Smooth muscle cell (in vitro differentiated cells): Measurements from ENCODE around the gene SYMPK. TPM values are rescaled to one million over a fixed set of nuclear protein-coding genes. Genes with fewer than 3 reads are reported as not detected.
"Not testable (repeated sequence)": the region's sequence is repeated elsewhere in the genome, so short reads cannot be mapped to it uniquely, and the experiment has no call there.

Experiments used
- DNase-seq: peaks from one replicate; lab custom pipeline; 2025; ENCODE audit not compliant: unreplicated experiment; lab: John Stamatoyannopoulos, UW
- H2AFZ ChIP-seq: fragments of 200-600 bp; sonication (generic); 2 replicates; pipeline ENCODE4 v1.6.0; 2016; ENCODE audit warnings: antibody characterized with exemption, low read depth, mild to moderate bottlenecking
- H3F3A ChIP-seq: fragments of 200-600 bp; sonication (generic); 2 replicates; pipeline ENCODE4 v1.6.0; 2017; ENCODE audit warnings: antibody characterized with exemption, low read depth
- H3K27ac ChIP-seq: fragments of 200-600 bp; sonication (generic); 2 replicates; pipeline ENCODE4 v1.5.1; 2016; ENCODE audit warnings: low read depth, mild to moderate bottlenecking
- H3K27me3 ChIP-seq: fragments of 200-600 bp; sonication (generic); 2 replicates; pipeline ENCODE4 v1.6.1; 2016; ENCODE audit warnings: low read depth, mild to moderate bottlenecking
- H3K36me3 ChIP-seq: fragments of 200-600 bp; sonication (generic); 2 replicates; pipeline ENCODE4 v1.5.1; 2016; ENCODE audit warnings: low read depth
- H3K4me1 ChIP-seq: fragments of 200-600 bp; sonication (generic); 2 replicates; pipeline ENCODE4 v1.5.1; 2016; ENCODE audit warnings: low read depth
- H3K4me2 ChIP-seq: fragments of 200-600 bp; sonication (generic); 2 replicates; pipeline ENCODE4 v1.6.0; 2016; ENCODE audit warnings: mild to moderate bottlenecking
- H3K4me3 ChIP-seq: fragments of 200-600 bp; sonication (generic); 2 replicates; pipeline ENCODE4 v1.5.1; 2016; ENCODE audit warnings: mild to moderate bottlenecking
- H3K79me2 ChIP-seq: fragments of 200-600 bp; sonication (generic); 2 replicates; pipeline ENCODE4 v1.6.0; 2016; ENCODE audit warnings: low read depth, mild to moderate bottlenecking
- H3K9ac ChIP-seq: fragments of 200-600 bp; sonication (generic); 2 replicates; pipeline ENCODE4 v1.6.0; 2016; ENCODE audit warnings: low read depth
- H3K9me3 ChIP-seq: fragments of 200-600 bp; sonication (generic); replicated peaks from 2 replicates; pipeline ENCODE4 v1.5.1; 2016; ENCODE audit warnings: low read depth
- H4K20me1 ChIP-seq: fragments of 200-600 bp; sonication (generic); 2 replicates; pipeline ENCODE4 v1.6.0; 2016; ENCODE audit warnings: low read depth
- CTCF ChIP-seq: fragments of 200-600 bp; sonication (generic); IDR thresholded peaks from 2 replicates; pipeline ENCODE4 v1.5.1; 2017; ENCODE audit warnings: borderline replicate concordance, mild to moderate bottlenecking, antibody characterized with exemption; ENCODE audit not compliant: insufficient read depth, poor library complexity, severe bottlenecking
- WGBS: methylation state at CpG from one replicate; pipeline ENCODE4 v1.1.7; 2016; ENCODE audit warnings: low lambda C conversion rate; 5-methylcytosine and 5-hydroxymethylcytosine counted together
- polyA plus RNA-seq: library from polyadenylated mRNA; unstranded; fragments of >200 nt; fragmentation: Nextera tagmentation; extraction: Ambion mirVana; gene quantifications from 2 replicates; pipeline ENCODE4 v1.2.1, GENCODE V29; 2016
- total RNA-seq: library from RNA; depleted of rRNA; stranded (reverse); fragments of >200 nt; gene quantifications from 2 replicates; pipeline ENCODE4 v1.2.3, GENCODE V29; 2014

Gene SYMPK
- total and polyA plus RNA-seq, 2 experiments from 2014 or later: 28.6 to 30.9 TPM

- 97% methylated on average over 7 of the region's 7 CpGs for WGBS
- Histone ChIP-seq H3K4me3 (no peak overlapping the region), H3K79me2 (peaks cover 9% of the 10 kb centered on the region), H4K20me1 (peaks cover 19% of the 10 kb centered on the region), H3K9me3 (no peaks in the 10 kb centered on the region), H3K9ac (no peak overlapping the region), H3K27ac (no peak overlapping the region), H2AFZ (no peak overlapping the region), H3K4me1 (peaks cover 6% of the 10 kb centered on the region), H3K4me2 (no peak overlapping the region), H3K36me3 (no peaks in the 10 kb centered on the region), H3F3A (peaks cover 5% of the 10 kb centered on the region), H3K27me3 (no peaks in the 10 kb centered on the region)
- TF ChIP-seq CTCF: no peak
- no peak for DNase-seq
Observed at GRCh38 chr19:45899253-45899652, 36.3 kb upstream of the SYMPK start.

- WGBS: 95% methylated on average over 8 of the region's 8 CpGs
- TF ChIP-seq CTCF: no peak
- no peak for DNase-seq
Observed at GRCh38 chr19:45897261-45897812, 34.4 kb upstream of the SYMPK start.

GRCh38 chr19:45895983-45896599 is 33.1 kb upstream of the SYMPK start:
- H4K20me1 ChIP-seq: peaks cover 15% of the 10 kb centered on the region
- not testable (repeated sequence) for H2AFZ ChIP-seq, H3K9ac ChIP-seq, H3K36me3 ChIP-seq, H3K27ac ChIP-seq, H3K4me2 ChIP-seq, DNase-seq, H3F3A ChIP-seq, H3K4me1 ChIP-seq, H3K9me3 ChIP-seq, H3K4me3 ChIP-seq, H3K79me2 ChIP-seq, H3K27me3 ChIP-seq
- WGBS: 96% methylated on average over 12 of the region's 12 CpGs

More at GRCh38 chr19:45897261-45897812, 34.4 kb upstream of the SYMPK start:
- H3K4me2 ChIP-seq: no peak overlapping the region
- H3K27ac ChIP-seq: no peak overlapping the region
- H3K9me3 ChIP-seq: no peaks in the 10 kb centered on the region
- no peak overlapping the region for H3K4me3 ChIP-seq
- H3K9ac ChIP-seq: no peak overlapping the region
- peaks cover 19% of the 10 kb centered on the region for H4K20me1 ChIP-seq
- no peaks in the 10 kb centered on the region for H3K36me3 ChIP-seq
- peaks cover 9% of the 10 kb centered on the region for H3K79me2 ChIP-seq
- H3K27me3 ChIP-seq: no peaks in the 10 kb centered on the region
- H3F3A ChIP-seq: no peaks in the 10 kb centered on the region
- H3K4me1 ChIP-seq: peaks cover 6% of the 10 kb centered on the region
- no peak overlapping the region for H2AFZ ChIP-seq

GRCh38 chr19:45895519-45895972 is 32.6 kb upstream of the SYMPK start:
- no peaks in the 10 kb centered on the region for H3K36me3 ChIP-seq
- 91% methylated on average over 9 of the region's 9 CpGs for WGBS
- no peak overlapping the region for H3K4me3 ChIP-seq
- H3F3A ChIP-seq: no peaks in the 10 kb centered on the region
- no peak for TF ChIP-seq CTCF
- no peaks in the 10 kb centered on the region for H3K9me3 ChIP-seq
- H4K20me1 ChIP-seq: peaks cover 10% of the 10 kb centered on the region
- peaks cover 9% of the 10 kb centered on the region for H3K79me2 ChIP-seq
- no peak overlapping the region for H3K27ac ChIP-seq
- H3K4me1 ChIP-seq: no peaks in the 10 kb centered on the region
- H3K27me3 ChIP-seq: no peaks in the 10 kb centered on the region
- no peak for DNase-seq
- H2AFZ ChIP-seq: no peak overlapping the region
- no peak overlapping the region for H3K4me2 ChIP-seq
- no peak overlapping the region for H3K9ac ChIP-seq
